Measurements from ENCODE around the gene PEBP1. TPM values are rescaled to one million over a fixed set of nuclear protein-coding genes. Genes with fewer than 3 reads are reported as not detected.
A peak's percentile ranks its signal among the peaks of the same experiment; 100 is the strongest.

Gene PEBP1
- total RNA-seq, 4 donors from 2014 or later = 465 to 1,340 (median 591) TPM

DNA sequence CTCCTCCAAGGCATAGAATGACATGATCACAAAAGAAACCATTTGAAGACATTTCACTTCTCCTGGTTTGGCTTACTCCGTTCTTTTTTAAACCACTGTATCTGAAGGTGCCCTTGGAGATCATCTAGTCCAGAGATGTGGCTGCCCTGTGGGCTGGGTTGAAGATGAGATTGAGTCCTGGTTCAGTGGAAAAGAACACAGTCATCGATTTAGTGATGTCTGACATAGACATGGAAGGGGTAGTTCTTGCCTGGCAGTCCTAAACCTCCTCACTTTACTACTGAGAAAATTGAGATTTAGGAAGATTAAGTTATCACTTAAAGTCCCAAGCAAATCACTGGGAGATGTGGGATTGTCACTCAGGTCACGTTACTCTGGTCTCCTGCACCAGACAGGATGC is 34.9 kb upstream of the PEBP1 start:
- Histone ChIP-seq H3K4me3 (no peak overlapping the region), H3K27ac (no peak overlapping the region), H3K36me3 (peaks cover 0 to 6% (median 0%) of the 10 kb centered on the region in 3 donors), H3K27me3 (no peaks in the 10 kb centered on the region), H3K9me3 (no peaks in the 10 kb centered on the region), H3K4me1 (peaks cover 0 to 37% (median 0%) of the 10 kb centered on the region in 4 donors)
- TF ChIP-seq, protein P1, sequence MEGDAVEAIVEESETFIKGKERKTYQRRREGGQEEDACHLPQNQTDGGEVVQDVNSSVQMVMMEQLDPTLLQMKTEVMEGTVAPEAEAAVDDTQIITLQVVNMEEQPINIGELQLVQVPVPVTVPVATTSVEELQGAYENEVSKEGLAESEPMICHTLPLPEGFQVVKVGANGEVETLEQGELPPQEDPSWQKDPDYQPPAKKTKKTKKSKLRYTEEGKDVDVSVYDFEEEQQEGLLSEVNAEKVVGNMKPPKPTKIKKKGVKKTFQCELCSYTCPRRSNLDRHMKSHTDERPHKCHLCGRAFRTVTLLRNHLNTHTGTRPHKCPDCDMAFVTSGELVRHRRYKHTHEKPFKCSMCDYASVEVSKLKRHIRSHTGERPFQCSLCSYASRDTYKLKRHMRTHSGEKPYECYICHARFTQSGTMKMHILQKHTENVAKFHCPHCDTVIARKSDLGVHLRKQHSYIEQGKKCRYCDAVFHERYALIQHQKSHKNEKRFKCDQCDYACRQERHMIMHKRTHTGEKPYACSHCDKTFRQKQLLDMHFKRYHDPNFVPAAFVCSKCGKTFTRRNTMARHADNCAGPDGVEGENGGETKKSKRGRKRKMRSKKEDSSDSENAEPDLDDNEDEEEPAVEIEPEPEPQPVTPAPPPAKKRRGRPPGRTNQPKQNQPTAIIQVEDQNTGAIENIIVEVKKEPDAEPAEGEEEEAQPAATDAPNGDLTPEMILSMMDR (IDR thresholded peaks at IDR 0.05) = no peak
- no peak for TF ChIP-seq POLR2A (IDR thresholded peaks at IDR 0.05)
- no peak for DNase-seq

DNA sequence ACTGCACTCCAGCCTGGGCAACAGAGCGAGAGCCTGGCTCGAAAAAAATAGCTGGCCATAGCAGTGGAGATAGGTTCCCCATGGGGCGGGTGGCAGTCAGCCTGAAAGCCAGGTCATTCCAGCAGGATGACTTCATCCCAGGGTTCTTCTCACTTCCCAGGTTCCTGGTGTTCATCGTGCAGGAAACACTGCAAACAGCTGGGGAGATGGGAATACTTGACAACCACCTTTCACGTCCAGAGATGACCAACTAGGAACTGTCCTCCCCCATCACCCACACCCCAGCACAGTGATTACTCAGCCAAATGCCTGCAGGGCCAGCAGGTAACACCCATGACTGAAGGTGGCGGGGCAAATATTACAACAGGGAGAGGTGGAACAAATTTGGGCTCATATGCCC is 33.9 kb upstream of the PEBP1 start:
- H3K27ac ChIP-seq = peak overlapping the region in 1 of 4 donors; percentile 95
- peak overlapping the region in 2 of 4 donors; percentile 86 to 95 for H3K4me3 ChIP-seq
- TF ChIP-seq, protein P1 (IDR thresholded peaks at IDR 0.05) = peak in 1 of 6 experiments; percentile 7
- TF ChIP-seq POLR2A (IDR thresholded peaks at IDR 0.05) = peak in 1 of 2 donors; percentile 56
- peak in 1 of 3 donors; percentile 65 for DNase-seq
- H3K27me3 ChIP-seq = no peaks in the 10 kb centered on the region
- peaks cover 0 to 6% (median 0%) of the 10 kb centered on the region in 3 donors for H3K36me3 ChIP-seq
- H3K4me1 ChIP-seq = peaks cover 0 to 37% (median 0%) of the 10 kb centered on the region in 4 donors
- no peaks in the 10 kb centered on the region for H3K9me3 ChIP-seq

DNA sequence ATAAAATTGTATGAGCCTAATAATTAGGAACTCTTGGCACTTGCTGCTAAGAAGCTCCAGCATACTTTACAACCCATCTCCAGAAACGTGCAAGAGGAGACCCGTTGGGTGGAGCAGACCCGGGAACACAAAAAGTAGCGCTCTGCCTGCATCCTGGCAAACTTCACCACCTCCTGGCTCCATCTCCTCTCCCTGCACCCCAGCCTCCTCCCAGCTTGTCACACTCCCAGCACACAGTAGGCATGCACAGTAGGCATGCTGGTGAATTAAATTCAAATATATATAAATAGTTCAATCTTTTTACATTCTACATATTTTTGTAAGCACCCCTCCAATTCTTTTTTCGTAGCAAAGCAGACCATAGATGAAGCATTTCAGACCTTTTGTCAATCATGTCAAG is 33.3 kb upstream of the PEBP1 start:
- no peak for DNase-seq
- Histone ChIP-seq H3K9me3 (no peaks in the 10 kb centered on the region), H3K4me1 (peaks cover 0 to 37% (median 0%) of the 10 kb centered on the region in 4 donors), H3K4me3 (peak overlapping the region in 3 of 4 donors; percentile 56 to 95 (median 86)), H3K36me3 (peaks cover 0 to 6% (median 0%) of the 10 kb centered on the region in 3 donors), H3K27ac (peak overlapping the region in 3 of 4 donors; percentile 82 to 95 (median 92)), H3K27me3 (no peaks in the 10 kb centered on the region)
- TF ChIP-seq, protein P1 (IDR thresholded peaks at IDR 0.05) = no peak
- TF ChIP-seq POLR2A (IDR thresholded peaks at IDR 0.05) = no peak

DNA sequence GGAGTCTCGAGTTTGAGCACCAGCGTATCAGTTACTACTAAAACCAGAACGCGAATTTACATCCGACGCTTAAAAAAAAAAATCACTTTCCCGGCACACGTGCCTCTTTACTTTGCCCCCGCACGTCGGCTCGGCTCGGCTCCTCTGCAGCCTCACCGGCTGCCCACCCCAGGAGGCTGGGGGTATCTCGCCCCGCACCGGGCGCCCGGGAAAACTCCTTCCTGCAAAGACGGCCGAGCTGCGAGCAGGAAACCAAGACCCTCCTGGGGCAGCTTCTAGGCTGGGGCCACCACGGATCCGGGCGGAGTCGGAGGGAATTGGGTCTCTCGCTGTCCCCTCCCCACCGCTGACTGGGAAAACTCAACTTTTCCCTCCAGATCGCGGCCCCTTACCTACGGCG is 32.7 kb upstream of the PEBP1 start:
- H3K27me3 ChIP-seq = no peaks in the 10 kb centered on the region
- H3K4me1 ChIP-seq = peaks cover 0 to 37% (median 0%) of the 10 kb centered on the region in 4 donors
- H3K9me3 ChIP-seq = no peaks in the 10 kb centered on the region
- H3K4me3 ChIP-seq = peak overlapping the region; percentile 56 to 95 (median 74)
- TF ChIP-seq, protein P1 (IDR thresholded peaks at IDR 0.05) = no peak
- TF ChIP-seq POLR2A (IDR thresholded peaks at IDR 0.05) = no peak
- peaks cover 0 to 6% (median 0%) of the 10 kb centered on the region in 3 donors for H3K36me3 ChIP-seq
- DNase-seq = peak in 1 of 3 donors; percentile 68
- peak overlapping the region; percentile 43 to 95 (median 87) for H3K27ac ChIP-seq

DNA sequence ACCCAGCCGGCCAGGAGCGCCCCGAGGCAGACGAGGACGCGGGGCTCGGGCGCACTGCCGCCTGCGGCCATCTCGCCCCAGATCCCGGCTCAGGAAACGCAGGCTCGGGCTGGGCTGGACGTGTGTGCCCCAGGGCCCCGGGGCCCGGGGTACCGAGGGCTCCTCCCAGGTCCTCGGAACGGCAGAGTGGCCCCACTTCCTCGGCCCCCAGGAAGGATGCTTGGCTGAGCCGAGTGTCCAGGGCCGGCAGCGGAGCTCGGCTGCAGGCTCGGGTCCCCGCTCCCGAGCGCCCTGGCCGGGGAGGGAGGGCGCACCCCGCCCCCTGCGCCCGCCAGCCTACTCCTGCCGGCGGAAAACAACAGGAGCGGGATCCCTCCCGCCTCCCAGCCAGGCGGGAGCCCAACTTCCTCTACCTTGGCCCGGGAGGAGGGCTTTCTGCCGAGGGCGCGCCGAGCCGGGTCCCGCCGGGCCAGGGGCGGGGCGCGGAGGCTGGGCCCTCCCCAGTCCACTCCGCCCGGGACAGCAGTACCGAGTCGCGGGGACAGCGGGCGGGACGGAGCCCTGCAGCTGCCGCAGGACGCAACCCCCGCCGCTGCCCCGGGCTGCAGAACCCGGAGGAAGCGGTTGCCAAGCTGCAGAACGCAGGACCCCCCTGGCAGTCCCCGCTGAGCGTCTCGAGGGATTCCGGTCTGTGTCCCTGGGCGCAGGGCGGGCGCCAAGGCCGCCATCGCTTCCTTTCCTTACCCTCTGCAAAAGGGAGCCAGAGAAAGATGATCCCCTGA is 32.1 kb upstream of the PEBP1 start, which contains the start of gene VSIG10:
TSS of gene VSIG10 (minus strand) at position 411 of the 782 bp plus-strand sequence. CDS start at position 71, 340 bp downstream.
- TF ChIP-seq, protein P1 (IDR thresholded peaks at IDR 0.05) = peak in 2 of 6 experiments; percentile 16 to 19
- peak; percentile 98 for TF ChIP-seq POLR2A (IDR thresholded peaks at IDR 0.05)
- Histone ChIP-seq H3K36me3 (peaks cover 0 to 6% (median 0%) of the 10 kb centered on the region in 3 donors), H3K27me3 (no peaks in the 10 kb centered on the region), H3K4me1 (peaks cover 0 to 31% (median 0%) of the 10 kb centered on the region in 4 donors), H3K27ac (peak within 1 kb of the TSS; percentile 43 to 95 (median 87)), H3K9me3 (no peaks in the 10 kb centered on the region), H3K4me3 (peak within 1 kb of the TSS; percentile 56 to 95 (median 74))
- DNase-seq = peak in 2 of 3 donors; percentile 86 to 90
